GM23338 (cell line): ENCODE data around the gene MRPS27.

Source experiments
- CREB1 ChIP-seq: fragments of 250-450 bp; sonication (Bioruptor Pico); IDR thresholded peaks from 2 replicates; pipeline ENCODE4 v1.5.0; 2020; ENCODE audit warnings: low read depth, mild to moderate bottlenecking, moderate library complexity
- CTCF ChIP-seq, 2 experiments: fragments of 200-600 bp in 1 of 2; sonication (generic) in 1 of 2; conservative IDR thresholded peaks; 2 replicates each; pipeline versions ENCODE4 v1.5.1 to v1.6.1; 2016 to 2017; ENCODE audit warnings: antibody characterized with exemption in 2 of 2, low read depth in 2 of 2, mild to moderate bottlenecking in 2 of 2, moderate library complexity in 1 of 2
- ETS1 ChIP-seq: IDR thresholded peaks from 2 replicates; pipeline ENCODE4 v1.6.1; 2016; ENCODE audit warnings: antibody characterized with exemption
- EZH2 ChIP-seq: fragments of 200-600 bp; sonication (generic); IDR thresholded peaks from one replicate; pipeline ENCODE4 v1.8.0; 2017; ENCODE audit warnings: antibody characterized with exemption, mild to moderate bottlenecking, low read depth; ENCODE audit not compliant: unreplicated experiment
- EZH2phosphoT487 ChIP-seq: fragments of 200-600 bp; sonication (generic); IDR thresholded peaks from one replicate; pipeline ENCODE4 v1.8.1; 2018; ENCODE audit warnings: antibody characterized with exemption; ENCODE audit not compliant: unreplicated experiment
- NANOG ChIP-seq: IDR thresholded peaks from 2 replicates; pipeline ENCODE4 v1.6.1; 2016; ENCODE audit warnings: antibody characterized with exemption, borderline replicate concordance
- POLR2AphosphoS5 ChIP-seq: IDR thresholded peaks from 2 replicates; pipeline ENCODE4 v1.6.1; 2016; ENCODE audit warnings: antibody characterized with exemption, low read depth
- REST ChIP-seq: IDR thresholded peaks from one replicate; pipeline ENCODE4 v1.6.1; 2018; ENCODE audit warnings: antibody characterized with exemption; ENCODE audit not compliant: unreplicated experiment
- STAT1 ChIP-seq: IDR thresholded peaks from one replicate; pipeline ENCODE4 v1.6.1; 2016; ENCODE audit warnings: antibody characterized with exemption; ENCODE audit not compliant: unreplicated experiment
- ZNF331 ChIP-seq: fragments of 250-450 bp; sonication (Bioruptor Pico); IDR thresholded peaks from 2 replicates; pipeline ENCODE4 v1.5.0; 2020; ENCODE audit warnings: low read depth, mild to moderate bottlenecking, moderate library complexity
- ZNF462 ChIP-seq: fragments of 250-450 bp; sonication (Bioruptor Pico); IDR thresholded peaks from 2 replicates; pipeline ENCODE4 v1.5.0; 2020; ENCODE audit warnings: mild to moderate bottlenecking, moderate library complexity

- no peak for TF ChIP-seq CTCF (conservative IDR thresholded peaks at IDR 0.05; ENCODE audit: low read depth in 2 of 2)
- TF ChIP-seq EZH2phosphoT487: no peak
- no peak for TF ChIP-seq REST
- no peak for TF ChIP-seq EZH2
- no peak for TF ChIP-seq ZNF331 (CRISPR knock-in tag)
- no peak for TF ChIP-seq STAT1
- TF ChIP-seq POLR2AphosphoS5: no peak
- no peak for TF ChIP-seq NANOG
- no peak for TF ChIP-seq ETS1
- no peak for TF ChIP-seq CREB1
- no peak for TF ChIP-seq ZNF462 (CRISPR knock-in tag)
Measured at GRCh38 chr5:72189146-72189545, 130.9 kb downstream of the MRPS27 start.
